ENCODE results near the gene DMP1. TPM values are rescaled to one million over a fixed set of nuclear protein-coding genes. Genes with fewer than 3 reads are reported as not detected.

Gene DMP1
- total RNA-seq, 1 experiment from 2014 or later: not detected

GRCh38 chr4:87624698-87625097 lies 25.4 kb upstream of the DMP1 start:
- DNase-seq: peak; percentile 54
- H3K9ac ChIP-seq (ENCODE audit: low read length): no peak overlapping the region
- no peak overlapping the region for H3K27ac ChIP-seq (ENCODE audit: low read length)
- no peaks in the 10 kb centered on the region for H4K20me1 ChIP-seq (ENCODE audit: insufficient read depth, low read depth, low read length)
- H3K79me2 ChIP-seq (ENCODE audit: low read length): no peaks in the 10 kb centered on the region
- no peaks in the 10 kb centered on the region for H3K27me3 ChIP-seq (ENCODE audit: low read length)
- H3K36me3 ChIP-seq (ENCODE audit: insufficient read depth, low read length): no peaks in the 10 kb centered on the region
- H3K9me2 ChIP-seq (replicated peaks; ENCODE audit: insufficient read depth, low read length): no peaks in the 10 kb centered on the region
- H2AFZ ChIP-seq (ENCODE audit: low read length): no peak overlapping the region
- no peaks in the 10 kb centered on the region for H3K4me1 ChIP-seq (ENCODE audit: low read length)
- no peak overlapping the region for H3K4me2 ChIP-seq (ENCODE audit: low read depth, low read length, poor library complexity, severe bottlenecking)
- H3K4me3 ChIP-seq (ENCODE audit: low read length): no peak overlapping the region
- no peaks in the 10 kb centered on the region for H3K9me3 ChIP-seq (ENCODE audit: low read length)

GRCh38 chr4:87631668-87632067 lies 18.4 kb upstream of the DMP1 start:
- Histone ChIP-seq H3K9ac (ENCODE audit: low read length) (no peak overlapping the region), H3K4me1 (ENCODE audit: low read length) (no peaks in the 10 kb centered on the region), H2AFZ (ENCODE audit: low read length) (no peak overlapping the region), H3K9me3 (ENCODE audit: low read length) (no peaks in the 10 kb centered on the region), H3K27ac (ENCODE audit: low read length) (no peak overlapping the region), H3K4me3 (ENCODE audit: low read length) (no peak overlapping the region), H4K20me1 (ENCODE audit: insufficient read depth, low read depth, low read length) (no peaks in the 10 kb centered on the region), H3K9me2 (replicated peaks; ENCODE audit: insufficient read depth, low read length) (no peaks in the 10 kb centered on the region), H3K4me2 (ENCODE audit: low read depth, low read length, poor library complexity, severe bottlenecking) (no peak overlapping the region), H3K27me3 (ENCODE audit: low read length) (no peaks in the 10 kb centered on the region), H3K36me3 (ENCODE audit: insufficient read depth, low read length) (no peaks in the 10 kb centered on the region), H3K79me2 (ENCODE audit: low read length) (no peaks in the 10 kb centered on the region)
- DNase-seq: no peak

- Histone ChIP-seq H3K4me2 (ENCODE audit: low read depth, low read length, poor library complexity, severe bottlenecking) (no peak overlapping the region), H3K27ac (ENCODE audit: low read length) (no peak overlapping the region), H4K20me1 (ENCODE audit: insufficient read depth, low read depth, low read length) (no peaks in the 10 kb centered on the region), H3K4me3 (ENCODE audit: low read length) (no peak overlapping the region), H3K4me1 (ENCODE audit: low read length) (no peaks in the 10 kb centered on the region), H3K9me2 (replicated peaks; ENCODE audit: insufficient read depth, low read length) (no peaks in the 10 kb centered on the region), H3K9me3 (ENCODE audit: low read length) (no peaks in the 10 kb centered on the region), H3K36me3 (ENCODE audit: insufficient read depth, low read length) (no peaks in the 10 kb centered on the region), H2AFZ (ENCODE audit: low read length) (no peak overlapping the region), H3K9ac (ENCODE audit: low read length) (no peak overlapping the region), H3K27me3 (ENCODE audit: low read length) (no peaks in the 10 kb centered on the region), H3K79me2 (ENCODE audit: low read length) (no peaks in the 10 kb centered on the region)
- DNase-seq: no peak
These were observed 17.6 kb upstream of the DMP1 start for GRCh38 chr4:87632469-87632868.

- no peaks in the 10 kb centered on the region for H3K9me2 ChIP-seq (replicated peaks; ENCODE audit: insufficient read depth, low read length)
These were observed 16.8 kb upstream of the DMP1 start for GRCh38 chr4:87633243-87633642.

GRCh38 chr4:87644286-87644685 lies 5.8 kb upstream of the DMP1 start:
- Histone ChIP-seq H4K20me1 (ENCODE audit: insufficient read depth, low read depth, low read length) (no peaks in the 10 kb centered on the region), H3K36me3 (ENCODE audit: insufficient read depth, low read length) (no peaks in the 10 kb centered on the region), H3K27me3 (ENCODE audit: low read length) (no peaks in the 10 kb centered on the region), H3K9ac (ENCODE audit: low read length) (no peak overlapping the region), H3K79me2 (ENCODE audit: low read length) (no peaks in the 10 kb centered on the region), H3K9me3 (ENCODE audit: low read length) (no peaks in the 10 kb centered on the region), H2AFZ (ENCODE audit: low read length) (no peak overlapping the region), H3K4me1 (ENCODE audit: low read length) (no peaks in the 10 kb centered on the region), H3K4me2 (ENCODE audit: low read depth, low read length, poor library complexity, severe bottlenecking) (no peak overlapping the region), H3K9me2 (replicated peaks; ENCODE audit: insufficient read depth, low read length) (no peaks in the 10 kb centered on the region), H3K4me3 (ENCODE audit: low read length) (no peak overlapping the region), H3K27ac (ENCODE audit: low read length) (no peak overlapping the region)
- DNase-seq: no peak

More at GRCh38 chr4:87633243-87633642, 16.8 kb upstream of the DMP1 start:
- Histone ChIP-seq H3K9ac (ENCODE audit: low read length) (no peak overlapping the region), H3K4me1 (ENCODE audit: low read length) (no peaks in the 10 kb centered on the region), H3K27ac (ENCODE audit: low read length) (no peak overlapping the region), H3K36me3 (ENCODE audit: insufficient read depth, low read length) (no peaks in the 10 kb centered on the region), H2AFZ (ENCODE audit: low read length) (no peak overlapping the region), H3K4me2 (ENCODE audit: low read depth, low read length, poor library complexity, severe bottlenecking) (no peak overlapping the region), H3K9me3 (ENCODE audit: low read length) (no peaks in the 10 kb centered on the region), H3K4me3 (ENCODE audit: low read length) (no peak overlapping the region), H4K20me1 (ENCODE audit: insufficient read depth, low read depth, low read length) (no peaks in the 10 kb centered on the region), H3K79me2 (ENCODE audit: low read length) (no peaks in the 10 kb centered on the region), H3K27me3 (ENCODE audit: low read length) (no peaks in the 10 kb centered on the region)
- no peak for DNase-seq

- no peaks in the 10 kb centered on the region for H4K20me1 ChIP-seq (ENCODE audit: insufficient read depth, low read depth, low read length)
- H3K9me2 ChIP-seq (replicated peaks; ENCODE audit: insufficient read depth, low read length): no peaks in the 10 kb centered on the region
- no peak overlapping the region for H3K4me2 ChIP-seq (ENCODE audit: low read depth, low read length, poor library complexity, severe bottlenecking)
- no peaks in the 10 kb centered on the region for H3K27me3 ChIP-seq (ENCODE audit: low read length)
- H3K27ac ChIP-seq (ENCODE audit: low read length): no peak overlapping the region
- H3K36me3 ChIP-seq (ENCODE audit: insufficient read depth, low read length): no peaks in the 10 kb centered on the region
- DNase-seq: no peak
- H2AFZ ChIP-seq (ENCODE audit: low read length): no peak overlapping the region
- no peak overlapping the region for H3K4me3 ChIP-seq (ENCODE audit: low read length)
- H3K4me1 ChIP-seq (ENCODE audit: low read length): no peaks in the 10 kb centered on the region
- H3K79me2 ChIP-seq (ENCODE audit: low read length): no peaks in the 10 kb centered on the region
- no peaks in the 10 kb centered on the region for H3K9me3 ChIP-seq (ENCODE audit: low read length)
- H3K9ac ChIP-seq (ENCODE audit: low read length): no peak overlapping the region
These were observed 858 bp downstream of the DMP1 start for GRCh38 chr4:87650938-87651337.

GRCh38 chr4:87651941-87652340 lies 1.9 kb downstream of the DMP1 start:
- Histone ChIP-seq H3K9me3 (ENCODE audit: low read length) (no peaks in the 10 kb centered on the region), H3K4me2 (ENCODE audit: low read depth, low read length, poor library complexity, severe bottlenecking) (no peak overlapping the region), H3K79me2 (ENCODE audit: low read length) (no peaks in the 10 kb centered on the region), H3K4me1 (ENCODE audit: low read length) (no peaks in the 10 kb centered on the region), H3K27ac (ENCODE audit: low read length) (no peak overlapping the region), H3K9me2 (replicated peaks; ENCODE audit: insufficient read depth, low read length) (no peaks in the 10 kb centered on the region), H3K36me3 (ENCODE audit: insufficient read depth, low read length) (no peaks in the 10 kb centered on the region), H3K27me3 (ENCODE audit: low read length) (no peaks in the 10 kb centered on the region), H4K20me1 (ENCODE audit: insufficient read depth, low read depth, low read length) (no peaks in the 10 kb centered on the region), H3K9ac (ENCODE audit: low read length) (no peak overlapping the region), H3K4me3 (ENCODE audit: low read length) (no peak overlapping the region), H2AFZ (ENCODE audit: low read length) (no peak overlapping the region)
- no peak for DNase-seq

GRCh38 chr4:87654487-87655044 lies 4.5 kb downstream of the DMP1 start:
- DNase-seq: no peak
- no peaks in the 10 kb centered on the region for H3K9me3 ChIP-seq (ENCODE audit: low read length)
- no peaks in the 10 kb centered on the region for H3K79me2 ChIP-seq (ENCODE audit: low read length)
- no peak overlapping the region for H3K27ac ChIP-seq (ENCODE audit: low read length)
- H4K20me1 ChIP-seq (ENCODE audit: insufficient read depth, low read depth, low read length): no peaks in the 10 kb centered on the region
- H3K4me1 ChIP-seq (ENCODE audit: low read length): no peaks in the 10 kb centered on the region
- no peak overlapping the region for H3K4me3 ChIP-seq (ENCODE audit: low read length)
- H3K9ac ChIP-seq (ENCODE audit: low read length): no peak overlapping the region
- H3K27me3 ChIP-seq (ENCODE audit: low read length): no peaks in the 10 kb centered on the region
- no peaks in the 10 kb centered on the region for H3K36me3 ChIP-seq (ENCODE audit: insufficient read depth, low read length)
- no peak overlapping the region for H3K4me2 ChIP-seq (ENCODE audit: low read depth, low read length, poor library complexity, severe bottlenecking)
- H2AFZ ChIP-seq (ENCODE audit: low read length): no peak overlapping the region
- no peaks in the 10 kb centered on the region for H3K9me2 ChIP-seq (replicated peaks; ENCODE audit: insufficient read depth, low read length)

- Histone ChIP-seq H3K4me2 (ENCODE audit: low read depth, low read length, poor library complexity, severe bottlenecking) (no peak overlapping the region), H3K4me3 (ENCODE audit: low read length) (no peak overlapping the region), H3K9ac (ENCODE audit: low read length) (no peak overlapping the region), H3K4me1 (ENCODE audit: low read length) (no peaks in the 10 kb centered on the region), H4K20me1 (ENCODE audit: insufficient read depth, low read depth, low read length) (no peaks in the 10 kb centered on the region), H2AFZ (ENCODE audit: low read length) (no peak overlapping the region), H3K9me3 (ENCODE audit: low read length) (no peaks in the 10 kb centered on the region), H3K36me3 (ENCODE audit: insufficient read depth, low read length) (no peaks in the 10 kb centered on the region), H3K27me3 (ENCODE audit: low read length) (no peaks in the 10 kb centered on the region), H3K27ac (ENCODE audit: low read length) (no peak overlapping the region), H3K9me2 (replicated peaks; ENCODE audit: insufficient read depth, low read length) (no peaks in the 10 kb centered on the region), H3K79me2 (ENCODE audit: low read length) (no peaks in the 10 kb centered on the region)
- DNase-seq: no peak
These were observed 7.4 kb downstream of the DMP1 start for GRCh38 chr4:87657525-87657924.
